Tibial nerve (tissue), 3 donors: ENCODE data around the gene THRSP.

ENCODE experiments used
- CTCF ChIP-seq, 5 experiments: fragments of 200-600 bp in 3 of 5; fragments of 450-650 bp in 2 of 5; sonication (generic) in 3 of 5; IDR thresholded peaks; one replicate each; pipeline ENCODE4 v1.5.1; 2016 to 2019; ENCODE audit warnings: antibody characterized with exemption in 5 of 5, mild to moderate bottlenecking in 3 of 5, moderate library complexity in 2 of 5
- POLR2A ChIP-seq, 2 donors: fragments of 450-650 bp; IDR thresholded peaks; one replicate each; pipeline ENCODE4 v1.6.1; 2017; ENCODE audit warnings: antibody characterized with exemption in 2 of 2, mild to moderate bottlenecking in 2 of 2, moderate library complexity in 2 of 2

- TF ChIP-seq CTCF (IDR thresholded peaks at IDR 0.05) (no peak), POLR2A (IDR thresholded peaks at IDR 0.05) (no peak)
Measured at GRCh38 chr11:78036313-78036712, 27.3 kb upstream of the THRSP start.
